GM21526 (cell line): ENCODE results near the gene TMBIM1.

Experiments
- ATAC-seq: cut with Tn5 transposase; IDR thresholded peaks from one replicate; pipeline ENCODE4 v1.9.1; 2021; ENCODE audit warnings: moderate library complexity; ENCODE audit not compliant: unreplicated experiment, low FRiP score

TMBIM1 gene, protein sequence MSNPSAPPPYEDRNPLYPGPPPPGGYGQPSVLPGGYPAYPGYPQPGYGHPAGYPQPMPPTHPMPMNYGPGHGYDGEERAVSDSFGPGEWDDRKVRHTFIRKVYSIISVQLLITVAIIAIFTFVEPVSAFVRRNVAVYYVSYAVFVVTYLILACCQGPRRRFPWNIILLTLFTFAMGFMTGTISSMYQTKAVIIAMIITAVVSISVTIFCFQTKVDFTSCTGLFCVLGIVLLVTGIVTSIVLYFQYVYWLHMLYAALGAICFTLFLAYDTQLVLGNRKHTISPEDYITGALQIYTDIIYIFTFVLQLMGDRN

GRCh38 chr2:218292048-218293014, at the start of gene TMBIM1:
TMBIM1 (minus strand) TSS chr2:218292503; CDS start chr2:218282141, 10,362 bp downstream.
- peak; percentile 81 for ATAC-seq

- ATAC-seq, result no peak
These were observed 49.1 kb upstream of the TMBIM1 start for GRCh38 chr2:218341381-218341780.

DNA sequence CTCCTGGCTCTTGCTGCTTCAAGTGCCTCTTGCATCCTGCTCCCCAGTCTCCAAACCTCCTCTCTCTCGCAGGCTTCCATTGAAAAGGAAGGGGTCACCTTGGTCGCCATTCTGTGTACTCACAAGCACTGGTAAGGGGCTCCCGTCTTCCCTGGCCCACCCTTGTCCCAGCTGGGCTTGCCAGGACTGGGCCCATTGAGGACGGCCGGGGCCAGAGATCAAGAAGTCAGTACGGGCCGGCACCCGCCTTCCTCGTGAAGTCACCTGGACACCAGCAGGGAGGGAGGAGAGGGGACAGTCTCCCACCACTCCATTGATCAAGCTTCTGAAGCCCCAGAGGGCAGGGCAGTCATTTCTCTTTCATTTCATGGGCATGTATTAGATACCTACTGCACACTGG, 48.4 kb upstream of the TMBIM1 start:
- ATAC-seq, result no peak

- no peak for ATAC-seq
These were observed 42.2 kb upstream of the TMBIM1 start for GRCh38 chr2:218334531-218334930.

GRCh38 chr2:218332920-218333645, 40.8 kb upstream of the TMBIM1 start:
- no peak for ATAC-seq

GRCh38 chr2:218332288-218332687, 40.0 kb upstream of the TMBIM1 start:
- no peak for ATAC-seq

- ATAC-seq, result no peak
These were observed 39.4 kb upstream of the TMBIM1 start for GRCh38 chr2:218331745-218332144.

GRCh38 chr2:218329826-218330593, 37.7 kb upstream of the TMBIM1 start:
- ATAC-seq, result no peak

DNA sequence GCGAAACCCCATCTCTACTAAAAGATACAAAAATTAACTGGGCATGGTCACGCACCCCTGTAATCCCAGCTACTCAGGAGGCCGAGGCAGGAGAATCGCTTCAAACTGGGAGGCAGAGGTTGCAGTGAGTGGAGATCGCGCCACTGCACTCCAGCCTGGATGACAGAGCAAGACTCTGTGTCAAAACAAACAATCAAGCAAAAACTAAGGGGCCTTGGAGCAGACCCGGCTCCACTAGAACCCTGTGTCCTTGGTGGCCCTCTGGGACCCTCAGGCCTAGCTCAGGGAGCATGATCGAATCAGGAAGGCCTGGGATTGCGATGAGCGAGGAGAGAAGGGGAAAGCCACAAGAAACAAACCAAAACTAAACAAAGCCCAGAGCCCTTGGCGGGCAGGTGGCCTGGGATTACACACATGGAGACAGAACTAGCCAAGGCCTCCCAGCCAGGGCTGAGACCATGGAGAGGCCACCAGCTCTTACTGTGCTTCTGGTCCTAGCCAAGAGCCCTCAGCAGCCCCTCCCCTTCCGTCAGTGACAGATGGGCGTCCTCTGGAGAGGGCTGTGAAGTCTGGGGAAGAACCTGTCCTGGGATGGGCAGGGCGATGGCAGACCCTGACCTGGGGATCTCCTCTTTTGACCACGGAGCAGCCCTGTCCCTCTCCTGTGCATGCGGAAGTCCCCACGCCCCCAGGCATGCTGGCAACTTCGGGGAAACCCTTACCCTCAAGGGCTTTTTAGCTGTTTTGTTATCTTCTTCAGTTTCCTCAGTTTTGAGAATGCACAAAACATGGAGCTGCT, 36.9 kb upstream of the TMBIM1 start:
- ATAC-seq, result no peak

DNA sequence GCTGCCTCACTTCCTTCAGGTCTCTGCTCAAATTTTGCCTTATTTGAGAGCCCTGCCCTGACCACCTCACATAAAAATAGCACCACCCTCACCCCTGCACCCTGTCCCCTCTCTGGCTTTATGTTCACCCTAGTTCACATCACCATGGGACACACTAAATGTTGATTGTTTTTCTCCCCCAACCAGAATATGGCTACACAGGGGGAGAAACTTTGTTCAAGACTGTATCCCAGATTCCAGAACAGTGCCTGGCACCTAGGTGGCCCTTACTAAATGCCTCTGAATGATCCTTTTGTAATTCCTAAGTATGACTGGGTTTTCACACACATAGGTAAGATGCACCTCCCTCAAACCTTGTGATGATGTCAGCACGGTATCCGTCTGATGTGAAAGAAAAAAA, 36.0 kb upstream of the TMBIM1 start:
- no peak for ATAC-seq

- ATAC-seq, result no peak
These were observed 35.3 kb upstream of the TMBIM1 start for GRCh38 chr2:218327451-218328210.

DNA sequence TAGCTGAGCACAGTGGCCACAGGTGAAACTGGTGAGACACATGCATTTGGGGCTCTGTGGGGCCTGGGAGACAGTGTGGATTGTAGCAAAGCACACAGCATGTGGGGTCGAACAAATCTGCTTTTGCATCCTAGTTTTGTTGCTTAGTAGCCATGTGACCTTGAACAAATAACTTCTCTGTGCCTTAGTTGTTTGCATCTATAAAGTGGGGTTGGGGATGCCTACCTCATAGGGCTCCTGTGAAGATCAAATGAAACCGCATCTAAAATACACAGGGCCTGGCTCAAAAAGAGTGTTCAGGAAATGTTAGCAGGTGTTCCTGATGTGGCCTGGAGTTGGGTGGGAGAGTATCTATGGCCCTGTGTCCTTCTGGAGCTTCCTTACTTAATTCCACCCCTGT, 34.0 kb upstream of the TMBIM1 start:
- no peak for ATAC-seq

- ATAC-seq, result no peak
These were observed 33.4 kb upstream of the TMBIM1 start for GRCh38 chr2:218325566-218326160.

DNA sequence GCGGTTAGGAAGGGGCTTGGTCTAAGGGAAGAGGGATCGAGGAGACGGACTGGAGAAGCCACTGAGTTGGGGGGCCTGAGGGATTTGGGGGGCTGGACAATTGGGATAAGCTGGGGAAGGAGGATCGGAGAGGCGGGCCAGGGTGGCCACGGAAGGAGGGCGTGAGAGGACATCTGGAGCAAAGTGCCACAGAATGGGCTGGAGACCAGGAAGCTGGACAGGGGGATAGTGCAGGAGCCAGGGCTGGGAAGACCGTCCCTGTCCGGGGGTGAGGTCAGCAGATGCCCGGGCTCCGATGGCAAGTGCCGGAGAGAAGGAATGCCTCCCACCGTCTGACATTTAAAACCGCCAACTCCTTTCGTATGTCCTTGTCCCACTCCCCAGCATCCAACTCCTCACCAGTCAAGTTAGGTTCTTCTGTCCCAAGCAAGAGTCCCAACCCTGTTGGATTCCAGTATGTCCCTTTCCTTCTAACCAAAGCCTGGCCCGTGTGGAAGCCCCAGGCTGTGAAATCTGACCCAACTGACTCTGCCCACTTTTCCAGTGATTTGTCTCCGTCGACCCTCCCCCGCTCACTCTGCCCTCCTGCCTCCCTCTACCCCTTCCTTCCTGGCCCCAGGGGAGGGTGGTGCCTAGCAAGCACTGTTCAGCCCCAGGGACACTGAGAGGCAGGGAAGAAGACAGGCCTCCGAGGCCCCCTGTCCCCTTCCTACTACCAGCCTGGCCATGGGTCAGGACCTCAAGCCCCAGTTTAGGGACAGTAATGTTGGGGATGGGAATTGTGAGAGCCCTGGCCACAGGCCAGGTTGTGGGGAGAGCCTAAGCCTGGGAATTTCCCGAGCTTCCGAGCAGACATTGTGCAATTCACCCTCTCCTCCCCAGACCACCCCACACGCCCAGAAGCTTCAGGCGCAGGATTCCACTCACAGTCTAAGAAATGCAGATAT, 31.5 kb upstream of the TMBIM1 start:
- no peak for ATAC-seq

- ATAC-seq, result peak; percentile 57
These were observed 30.6 kb upstream of the TMBIM1 start for GRCh38 chr2:218322768-218323525.

- ATAC-seq, result no peak
These were observed 28.5 kb upstream of the TMBIM1 start for GRCh38 chr2:218320704-218321336.
